SK-N-SH (cell line): ENCODE measurements around the gene NTSR1. TPM values are rescaled to one million over a fixed set of nuclear protein-coding genes. Genes with fewer than 3 reads are reported as not detected.

Source experiments
- CTCF ChIA-PET: fragments of 300-600, 350-600 bp; formaldehyde crosslinking; extraction: SDS; loops from one replicate; lab custom pipeline; 2021; lab: Yijun Ruan, JAX
- POLR2A ChIA-PET: fragments of 350-600 bp; sonication (Branson Sonifier 250); formaldehyde crosslinking; extraction: SDS; loops from one replicate; lab custom pipeline; 2020; ENCODE audit warnings: antibody characterized with exemption, inconsistent platforms; lab: Yijun Ruan, JAX
- DNase-seq: peaks from one replicate; pipeline ENCODE4 v3.0.0; 2012
- H2AFZ ChIP-seq: fragments of 200-600 bp; sonication (generic); 2 replicates; pipeline ENCODE4 v1.8.1; 2016; ENCODE audit warnings: antibody characterized with exemption, mild to moderate bottlenecking, low read depth
- H3F3A ChIP-seq: fragments of 200-600 bp; sonication (generic); replicated peaks from 2 replicates; pipeline ENCODE3; 2016; ENCODE audit warnings: antibody characterized with exemption, mild to moderate bottlenecking; ENCODE audit not compliant: insufficient read depth
- H3K27ac ChIP-seq, 2 experiments: fragments of 200-500 bp in 1 of 2; fragments of 200-600 bp in 1 of 2; sonication (Bioruptor generic) in 1 of 2; sonication (generic), shearing (Covaris generic) in 1 of 2; 2 replicates each; pipeline versions ENCODE4 v1.5.1 to v1.6.1; 2014 to 2016; ENCODE audit warnings: low read depth in 2 of 2, inconsistent platforms in 1 of 2, low read length in 1 of 2, mild to moderate bottlenecking in 1 of 2, mixed read lengths in 1 of 2
- H3K27me3 ChIP-seq: fragments of 200-600 bp; sonication (generic), shearing (Covaris generic); 2 replicates; pipeline ENCODE4 v1.6.1; 2016; ENCODE audit warnings: mixed run types; ENCODE audit not compliant: insufficient read depth
- H3K36me3 ChIP-seq, 2 experiments: fragments of 200-500 bp in 1 of 2; fragments of 200-600 bp in 1 of 2; sonication (Bioruptor generic) in 1 of 2; sonication (generic) in 1 of 2; replicated peaks in 1 of 2; 2 replicates each; pipeline versions ENCODE3 to v1.5.1; 2014 to 2016; ENCODE audit warnings: low read length in 1 of 2, mild to moderate bottlenecking in 1 of 2; ENCODE audit not compliant: insufficient read depth in 2 of 2, control insufficient read depth in 1 of 2
- H3K4me1 ChIP-seq, 2 experiments: fragments of 200-500 bp in 1 of 2; fragments of 200-600 bp in 1 of 2; sonication (Bioruptor generic) in 1 of 2; sonication (generic), shearing (Covaris generic) in 1 of 2; 2 replicates each; pipeline versions ENCODE4 v1.5.1 to v1.6.1; 2014 to 2016; ENCODE audit warnings: low read depth in 1 of 2, low read length in 1 of 2, mixed run types in 1 of 2; ENCODE audit not compliant: insufficient read depth in 2 of 2, control insufficient read depth in 1 of 2
- H3K4me2 ChIP-seq: fragments of 200-600 bp; sonication (generic), shearing (Covaris generic); 2 replicates; pipeline ENCODE4 v1.6.1; 2017; ENCODE audit warnings: mixed run types
- H3K4me3 ChIP-seq, 2 experiments: fragments of 200-500 bp in 1 of 2; fragments of 200-600 bp in 1 of 2; sonication (Bioruptor generic) in 1 of 2; sonication (generic), shearing (Covaris generic) in 1 of 2; 2 replicates each; pipeline versions ENCODE4 v1.5.1 to v1.8.1; 2014 to 2016; ENCODE audit warnings: low read depth in 2 of 2, inconsistent platforms in 1 of 2, low read length in 1 of 2, mild to moderate bottlenecking in 1 of 2, mixed read lengths in 1 of 2, moderate library complexity in 1 of 2
- H3K79me2 ChIP-seq: fragments of 200-600 bp; sonication (generic); 2 replicates; pipeline ENCODE4 v1.8.1; 2017; ENCODE audit warnings: mild to moderate bottlenecking; ENCODE audit not compliant: insufficient read depth
- H3K9ac ChIP-seq: fragments of 200-600 bp; sonication (generic); 2 replicates; pipeline ENCODE4 v1.6.1; 2017; ENCODE audit warnings: mixed run types
- H3K9me2 ChIP-seq: fragments of 200-600 bp; sonication (generic); 2 replicates; pipeline ENCODE4 v1.6.1; 2017; ENCODE audit warnings: mixed run types
- H3K9me3 ChIP-seq: fragments of 200-600 bp; sonication (generic); 2 replicates; pipeline ENCODE4 v1.6.1; 2017; ENCODE audit warnings: mixed run types, mild to moderate bottlenecking, moderate library complexity
- H4K20me1 ChIP-seq: fragments of 200-600 bp; sonication (generic); 2 replicates; pipeline ENCODE4 v1.6.1; 2017; ENCODE audit warnings: mild to moderate bottlenecking, mixed run types; ENCODE audit not compliant: insufficient read depth
- CTCF ChIP-seq: fragments of 200-600 bp; sonication (generic); IDR thresholded peaks from 2 replicates; pipeline ENCODE4 v1.6.1; 2017; ENCODE audit warnings: antibody characterized with exemption, mild to moderate bottlenecking, moderate library complexity
- EP300 ChIP-seq, 2 experiments: IDR thresholded peaks; 2 replicates each; pipeline versions ENCODE4 v1.4.0 to v1.6.1; 2012; ENCODE audit warnings: borderline replicate concordance in 1 of 2, low read depth in 1 of 2, low read length in 1 of 2
- FOSL2 ChIP-seq: IDR thresholded peaks from 2 replicates; pipeline ENCODE4 v1.4.0; 2012; ENCODE audit warnings: low read depth, mild to moderate bottlenecking, moderate library complexity, borderline replicate concordance
- FOXJ3 ChIP-seq: sonication (generic); formaldehyde crosslinking; IDR thresholded peaks from 2 replicates; pipeline ENCODE4 v1.5.1; 2020; ENCODE audit warnings: mild to moderate bottlenecking, missing genetic modification reagents
- FOXM1 ChIP-seq: IDR thresholded peaks from 2 replicates; pipeline ENCODE4 v1.4.0; 2012; ENCODE audit warnings: low read depth, mild to moderate bottlenecking
- GABPA ChIP-seq: IDR thresholded peaks from 2 replicates; pipeline ENCODE4 v1.4.0; 2012; ENCODE audit warnings: low read depth, mild to moderate bottlenecking
- GATA2 ChIP-seq: sonication (generic); formaldehyde crosslinking; IDR thresholded peaks from 2 replicates; pipeline ENCODE4 v1.5.0; 2020; ENCODE audit warnings: mild to moderate bottlenecking, missing genetic modification reagents
- POLR2AphosphoS5 ChIP-seq: IDR thresholded peaks from 2 replicates; pipeline ENCODE4 v1.6.1; 2012; ENCODE audit warnings: low read depth, low read length
- RAD21 ChIP-seq: IDR thresholded peaks from 2 replicates; pipeline ENCODE4 v1.6.1; 2012; ENCODE audit warnings: mild to moderate bottlenecking, low read length
- RCOR1 ChIP-seq: fragments of 150-350 bp; IDR thresholded peaks from 2 replicates; pipeline ENCODE4 v1.6.1; 2017; ENCODE audit warnings: antibody characterized with exemption, low read length
- SIN3A ChIP-seq: IDR thresholded peaks from 2 replicates; pipeline ENCODE4 v1.6.1; 2012; ENCODE audit warnings: low read depth, mild to moderate bottlenecking, low read length, moderate library complexity, borderline replicate concordance
- SMC3 ChIP-seq: IDR thresholded peaks from 2 replicates; pipeline ENCODE4 v1.6.1; 2012; ENCODE audit warnings: low read depth, low read length, improper control_type of control experiment
- TCF12 ChIP-seq: IDR thresholded peaks from 2 replicates; pipeline ENCODE4 v1.4.0; 2012
- YY1 ChIP-seq: IDR thresholded peaks from 2 replicates; pipeline ENCODE4 v1.4.0; 2012; ENCODE audit warnings: low read depth, mild to moderate bottlenecking
- WGBS: methylation state at CpG from one replicate; pipeline ENCODE4 v1.1.6; 2017; ENCODE audit warnings: low lambda C conversion rate; 5-methylcytosine and 5-hydroxymethylcytosine counted together
- polyA plus RNA-seq, 3 experiments: library from polyadenylated mRNA; depleted of rRNA; stranded (reverse); fragments of >200 nt; gene quantifications; 2 replicates each; pipeline ENCODE4 v1.2.3, GENCODE V29; 2012
- TF ChIP-seq, protein P1 (sequence below): fragments of 150-350 bp; IDR thresholded peaks from 2 replicates; pipeline ENCODE4 v1.6.1; 2017; ENCODE audit warnings: antibody characterized with exemption, low read length, low read depth, borderline replicate concordance
- TF ChIP-seq, protein P2 (sequence below): IDR thresholded peaks from 2 replicates; pipeline ENCODE4 v1.4.0; 2012; ENCODE audit warnings: low read depth, borderline replicate concordance

Gene NTSR1
- polyA plus RNA-seq, 1 of the 3 experiments (the other 2 are of a cell fraction), result 8.2 TPM

- TF ChIP-seq FOXM1 (no peak), YY1 (no peak), GATA2 (CRISPR knock-in tag) (no peak), TCF12 (no peak), GABPA (no peak), EP300 (IDR thresholded peaks at IDR 0.05; ENCODE audit: borderline replicate concordance in 1 of 2, low read depth in 1 of 2, low read length in 1 of 2) (no peak), RAD21 (no peak), FOSL2 (no peak), SMC3 (no peak)
These were observed 91.2 kb downstream of the NTSR1 start (continued) for GRCh38 chr20:62799873-62800272.

- Histone ChIP-seq H3F3A (peaks cover 17% of the 10 kb centered on the region), H3K4me2 (no peak overlapping the region), H2AFZ (no peak overlapping the region), H3K27ac (no peak overlapping the region), H3K4me1 (peaks cover 6 to 18% of the 10 kb centered on the region in 2 experiments; a peak in 2 of 4 replicates), H4K20me1 (0 out of 2 replicates have a peak, but pooled peaks cover 8% of the 10 kb centered on the region), H3K9ac (no peak overlapping the region), H3K36me3 (peaks cover 19 to 35% of the 10 kb centered on the region in 2 experiments), H3K27me3 (no peaks in the 10 kb centered on the region), H3K79me2 (peaks cover 21% of the 10 kb centered on the region), H3K9me2 (no peaks in the 10 kb centered on the region), H3K9me3 (no peaks in the 10 kb centered on the region), H3K4me3 (no peak overlapping the region)
- ChIA-PET POLR2A (no interaction called here), CTCF (interaction anchor here (1.0 kb wide), 1 partner anchor 15 kb away, joined by 4 read pairs; no protein-coding TSS in a partner anchor)
- WGBS, result 95% methylated on average over 25 of the region's 26 CpGs
- DNase-seq, result no peak
- TF ChIP-seq POLR2AphosphoS5 (no peak), RCOR1 (no peak), GABPA (no peak), EP300 (IDR thresholded peaks at IDR 0.05; ENCODE audit: borderline replicate concordance in 1 of 2, low read depth in 1 of 2, low read length in 1 of 2) (no peak), CTCF (no peak), FOXJ3 (CRISPR knock-in tag) (no peak), SIN3A (no peak)
- TF ChIP-seq, protein P1, sequence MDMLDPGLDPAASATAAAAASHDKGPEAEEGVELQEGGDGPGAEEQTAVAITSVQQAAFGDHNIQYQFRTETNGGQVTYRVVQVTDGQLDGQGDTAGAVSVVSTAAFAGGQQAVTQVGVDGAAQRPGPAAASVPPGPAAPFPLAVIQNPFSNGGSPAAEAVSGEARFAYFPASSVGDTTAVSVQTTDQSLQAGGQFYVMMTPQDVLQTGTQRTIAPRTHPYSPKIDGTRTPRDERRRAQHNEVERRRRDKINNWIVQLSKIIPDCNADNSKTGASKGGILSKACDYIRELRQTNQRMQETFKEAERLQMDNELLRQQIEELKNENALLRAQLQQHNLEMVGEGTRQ, result no peak
- TF ChIP-seq, protein P2, sequence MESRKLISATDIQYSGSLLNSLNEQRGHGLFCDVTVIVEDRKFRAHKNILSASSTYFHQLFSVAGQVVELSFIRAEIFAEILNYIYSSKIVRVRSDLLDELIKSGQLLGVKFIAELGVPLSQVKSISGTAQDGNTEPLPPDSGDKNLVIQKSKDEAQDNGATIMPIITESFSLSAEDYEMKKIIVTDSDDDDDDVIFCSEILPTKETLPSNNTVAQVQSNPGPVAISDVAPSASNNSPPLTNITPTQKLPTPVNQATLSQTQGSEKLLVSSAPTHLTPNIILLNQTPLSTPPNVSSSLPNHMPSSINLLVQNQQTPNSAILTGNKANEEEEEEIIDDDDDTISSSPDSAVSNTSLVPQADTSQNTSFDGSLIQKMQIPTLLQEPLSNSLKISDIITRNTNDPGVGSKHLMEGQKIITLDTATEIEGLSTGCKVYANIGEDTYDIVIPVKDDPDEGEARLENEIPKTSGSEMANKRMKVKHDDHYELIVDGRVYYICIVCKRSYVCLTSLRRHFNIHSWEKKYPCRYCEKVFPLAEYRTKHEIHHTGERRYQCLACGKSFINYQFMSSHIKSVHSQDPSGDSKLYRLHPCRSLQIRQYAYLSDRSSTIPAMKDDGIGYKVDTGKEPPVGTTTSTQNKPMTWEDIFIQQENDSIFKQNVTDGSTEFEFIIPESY, result no peak
These were observed 92.0 kb downstream of the NTSR1 start for GRCh38 chr20:62800314-62801259.
